Measurements from ENCODE around the gene FGF8. TPM values are rescaled to one million over a fixed set of nuclear protein-coding genes. Genes with fewer than 3 reads are reported as not detected.
A peak's percentile ranks its signal among the peaks of the same experiment; 100 is the strongest.

FGF8 gene
- total and polyA plus RNA-seq, 9 of the 15 experiments (the other 6 are each of a cell fraction or from before 2014, with no cell fraction given) = 0.13 to 0.82 (median 0.37) TPM; not detected in 5

DNA sequence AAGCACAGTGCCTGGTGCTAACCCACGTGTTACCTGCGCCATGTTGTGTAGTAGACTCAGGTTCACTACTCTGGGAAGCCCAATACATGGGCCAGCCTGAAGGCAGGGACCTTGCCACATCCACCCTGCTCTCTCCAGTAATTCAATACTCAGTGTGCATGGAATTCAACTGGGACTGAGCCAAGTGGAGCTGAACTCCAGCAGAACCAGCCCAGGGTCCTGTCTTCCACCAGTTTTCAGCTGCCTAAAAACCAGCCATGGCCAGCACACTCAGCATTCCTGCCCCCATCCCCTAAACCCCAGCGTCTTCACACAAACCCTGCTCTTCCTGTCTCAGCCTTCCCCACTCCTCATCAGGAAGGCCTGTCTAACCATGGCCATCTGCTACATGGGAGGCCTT is 15.4 kb downstream of the FGF8 start:
- Histone ChIP-seq H3K27me3 (ENCODE audit: control insufficient read depth in 2 of 2, insufficient read depth in 2 of 2, low read length in 2 of 2) (peaks cover 8 to 50% of the 10 kb centered on the region in 2 experiments; a peak in 4 of 5 replicates), H3K79me2 (ENCODE audit: control insufficient read depth, insufficient read depth, low read length) (no peaks in the 10 kb centered on the region), H3K9me1 (ENCODE audit: control insufficient read depth, insufficient read depth, low read length) (no peaks in the 10 kb centered on the region), H4K20me1 (replicated peaks; ENCODE audit: control insufficient read depth, insufficient read depth, low read length) (no peaks in the 10 kb centered on the region), H3K4me1 (replicated peaks in 1 of 2; ENCODE audit: control insufficient read depth in 2 of 2, insufficient read depth in 2 of 2, low read length in 2 of 2) (no peaks in the 10 kb centered on the region), H3K27ac (ENCODE audit: extremely low read depth, low read depth, low read length) (no peak overlapping the region), H3K36me3 (ENCODE audit: control insufficient read depth, insufficient read depth, low read length) (no peaks in the 10 kb centered on the region), H3K4me3 (no peak overlapping the region), H3K9ac (ENCODE audit: insufficient read depth in 1 of 2, low read depth in 2 of 2, low read length in 2 of 2) (no peak overlapping the region), H3K4me2 (ENCODE audit: insufficient read depth, low read length) (no peak overlapping the region), H2AFZ (ENCODE audit: low read depth, low read length) (no peak overlapping the region), H3K9me3 (replicated peaks; ENCODE audit: control insufficient read depth, insufficient read depth, low read depth, low read length) (no peaks in the 10 kb centered on the region)
- in situ Hi-C loops (cut with MboI) = no loop called here
- DNase-seq (ENCODE audit: extremely low read depth in 1 of 4, low spot score in 3 of 4) (no peak), FAIRE-seq (no peak), ATAC-seq (peak; percentile 43; the same call in 1 of the 3 replicates)
- BruUV-seq (replicated peaks) = no TSS peak
- CTCF ChIA-PET (ENCODE audit: low intra/inter-chr PET ratio) = no interaction called here
- WGBS (ENCODE audit: insufficient coverage, low coverage, missing lambda C conversion rate) = 0% methylated on average over 2 of the region's 3 CpGs
- intact Hi-C loops (cut with micrococcal nuclease) = no loop called here
- POLR2A ChIA-PET = interaction anchor here (0.5 to 1.4 kb wide), 3 partner anchors 11 to 24 kb away, joined by 3 read pairs; no protein-coding TSS in a partner anchor
- TF ChIP-seq, protein P1, sequence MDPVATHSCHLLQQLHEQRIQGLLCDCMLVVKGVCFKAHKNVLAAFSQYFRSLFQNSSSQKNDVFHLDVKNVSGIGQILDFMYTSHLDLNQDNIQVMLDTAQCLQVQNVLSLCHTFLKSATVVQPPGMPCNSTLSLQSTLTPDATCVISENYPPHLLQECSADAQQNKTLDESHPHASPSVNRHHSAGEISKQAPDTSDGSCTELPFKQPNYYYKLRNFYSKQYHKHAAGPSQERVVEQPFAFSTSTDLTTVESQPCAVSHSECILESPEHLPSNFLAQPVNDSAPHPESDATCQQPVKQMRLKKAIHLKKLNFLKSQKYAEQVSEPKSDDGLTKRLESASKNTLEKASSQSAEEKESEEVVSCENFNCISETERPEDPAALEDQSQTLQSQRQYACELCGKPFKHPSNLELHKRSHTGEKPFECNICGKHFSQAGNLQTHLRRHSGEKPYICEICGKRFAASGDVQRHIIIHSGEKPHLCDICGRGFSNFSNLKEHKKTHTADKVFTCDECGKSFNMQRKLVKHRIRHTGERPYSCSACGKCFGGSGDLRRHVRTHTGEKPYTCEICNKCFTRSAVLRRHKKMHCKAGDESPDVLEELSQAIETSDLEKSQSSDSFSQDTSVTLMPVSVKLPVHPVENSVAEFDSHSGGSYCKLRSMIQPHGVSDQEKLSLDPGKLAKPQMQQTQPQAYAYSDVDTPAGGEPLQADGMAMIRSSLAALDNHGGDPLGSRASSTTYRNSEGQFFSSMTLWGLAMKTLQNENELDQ (CRISPR knock-in tag; IDR thresholded peaks at IDR 0.05; ENCODE audit: borderline replicate concordance) = no peak
- TF ChIP-seq, protein P2, sequence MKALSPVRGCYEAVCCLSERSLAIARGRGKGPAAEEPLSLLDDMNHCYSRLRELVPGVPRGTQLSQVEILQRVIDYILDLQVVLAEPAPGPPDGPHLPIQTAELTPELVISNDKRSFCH (CRISPR knock-in tag; IDR thresholded peaks at IDR 0.05) = no peak
- TF ChIP-seq, protein P2 (tag; IDR thresholded peaks at IDR 0.05) = no peak
- TF ChIP-seq, protein P3, sequence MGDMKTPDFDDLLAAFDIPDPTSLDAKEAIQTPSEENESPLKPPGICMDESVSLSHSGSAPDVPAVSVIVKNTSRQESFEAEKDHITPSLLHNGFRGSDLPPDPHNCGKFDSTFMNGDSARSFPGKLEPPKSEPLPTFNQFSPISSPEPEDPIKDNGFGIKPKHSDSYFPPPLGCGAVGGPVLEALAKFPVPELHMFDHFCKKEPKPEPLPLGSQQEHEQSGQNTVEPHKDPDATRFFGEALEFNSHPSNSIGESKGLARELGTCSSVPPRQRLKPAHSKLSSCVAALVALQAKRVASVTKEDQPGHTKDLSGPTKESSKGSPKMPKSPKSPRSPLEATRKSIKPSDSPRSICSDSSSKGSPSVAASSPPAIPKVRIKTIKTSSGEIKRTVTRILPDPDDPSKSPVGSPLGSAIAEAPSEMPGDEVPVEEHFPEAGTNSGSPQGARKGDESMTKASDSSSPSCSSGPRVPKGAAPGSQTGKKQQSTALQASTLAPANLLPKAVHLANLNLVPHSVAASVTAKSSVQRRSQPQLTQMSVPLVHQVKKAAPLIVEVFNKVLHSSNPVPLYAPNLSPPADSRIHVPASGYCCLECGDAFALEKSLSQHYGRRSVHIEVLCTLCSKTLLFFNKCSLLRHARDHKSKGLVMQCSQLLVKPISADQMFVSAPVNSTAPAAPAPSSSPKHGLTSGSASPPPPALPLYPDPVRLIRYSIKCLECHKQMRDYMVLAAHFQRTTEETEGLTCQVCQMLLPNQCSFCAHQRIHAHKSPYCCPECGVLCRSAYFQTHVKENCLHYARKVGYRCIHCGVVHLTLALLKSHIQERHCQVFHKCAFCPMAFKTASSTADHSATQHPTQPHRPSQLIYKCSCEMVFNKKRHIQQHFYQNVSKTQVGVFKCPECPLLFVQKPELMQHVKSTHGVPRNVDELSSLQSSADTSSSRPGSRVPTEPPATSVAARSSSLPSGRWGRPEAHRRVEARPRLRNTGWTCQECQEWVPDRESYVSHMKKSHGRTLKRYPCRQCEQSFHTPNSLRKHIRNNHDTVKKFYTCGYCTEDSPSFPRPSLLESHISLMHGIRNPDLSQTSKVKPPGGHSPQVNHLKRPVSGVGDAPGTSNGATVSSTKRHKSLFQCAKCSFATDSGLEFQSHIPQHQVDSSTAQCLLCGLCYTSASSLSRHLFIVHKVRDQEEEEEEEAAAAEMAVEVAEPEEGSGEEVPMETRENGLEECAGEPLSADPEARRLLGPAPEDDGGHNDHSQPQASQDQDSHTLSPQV (IDR thresholded peaks at IDR 0.05) = no peak
- TF ChIP-seq NELFE (IDR thresholded peaks at IDR 0.05; ENCODE audit: insufficient read depth, insufficient read length) (no peak), C11orf30 (IDR thresholded peaks at IDR 0.05; ENCODE audit: low read depth) (no peak), HMG20B (CRISPR knock-in tag; IDR thresholded peaks at IDR 0.05) (no peak), ZNF444 (CRISPR knock-in tag; IDR thresholded peaks at IDR 0.05) (no peak), RBM34 (IDR thresholded peaks at IDR 0.05; ENCODE audit: borderline replicate concordance, insufficient read depth, low read length) (no peak), KLF16 (IDR thresholded peaks at IDR 0.05) (no peak), RBM17 (IDR thresholded peaks at IDR 0.05; ENCODE audit: borderline replicate concordance, low read depth, low read length) (no peak)
- TF ChIP-seq, protein P4, sequence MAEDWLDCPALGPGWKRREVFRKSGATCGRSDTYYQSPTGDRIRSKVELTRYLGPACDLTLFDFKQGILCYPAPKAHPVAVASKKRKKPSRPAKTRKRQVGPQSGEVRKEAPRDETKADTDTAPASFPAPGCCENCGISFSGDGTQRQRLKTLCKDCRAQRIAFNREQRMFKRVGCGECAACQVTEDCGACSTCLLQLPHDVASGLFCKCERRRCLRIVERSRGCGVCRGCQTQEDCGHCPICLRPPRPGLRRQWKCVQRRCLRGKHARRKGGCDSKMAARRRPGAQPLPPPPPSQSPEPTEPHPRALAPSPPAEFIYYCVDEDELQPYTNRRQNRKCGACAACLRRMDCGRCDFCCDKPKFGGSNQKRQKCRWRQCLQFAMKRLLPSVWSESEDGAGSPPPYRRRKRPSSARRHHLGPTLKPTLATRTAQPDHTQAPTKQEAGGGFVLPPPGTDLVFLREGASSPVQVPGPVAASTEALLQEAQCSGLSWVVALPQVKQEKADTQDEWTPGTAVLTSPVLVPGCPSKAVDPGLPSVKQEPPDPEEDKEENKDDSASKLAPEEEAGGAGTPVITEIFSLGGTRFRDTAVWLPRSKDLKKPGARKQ (CRISPR knock-in tag; IDR thresholded peaks at IDR 0.05) = no peak
- TF ChIP-seq, protein P5, sequence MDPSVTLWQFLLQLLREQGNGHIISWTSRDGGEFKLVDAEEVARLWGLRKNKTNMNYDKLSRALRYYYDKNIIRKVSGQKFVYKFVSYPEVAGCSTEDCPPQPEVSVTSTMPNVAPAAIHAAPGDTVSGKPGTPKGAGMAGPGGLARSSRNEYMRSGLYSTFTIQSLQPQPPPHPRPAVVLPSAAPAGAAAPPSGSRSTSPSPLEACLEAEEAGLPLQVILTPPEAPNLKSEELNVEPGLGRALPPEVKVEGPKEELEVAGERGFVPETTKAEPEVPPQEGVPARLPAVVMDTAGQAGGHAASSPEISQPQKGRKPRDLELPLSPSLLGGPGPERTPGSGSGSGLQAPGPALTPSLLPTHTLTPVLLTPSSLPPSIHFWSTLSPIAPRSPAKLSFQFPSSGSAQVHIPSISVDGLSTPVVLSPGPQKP (CRISPR knock-in tag; IDR thresholded peaks at IDR 0.05) = no peak

Measured in K562 (cell line).